H1 (cell line): ENCODE data around the gene AHRR. TPM values are rescaled to one million over a fixed set of nuclear protein-coding genes. Genes with fewer than 3 reads are reported as not detected.

Source experiments
- CBX8 ChIP-seq: fragments of 300-800, 300-1000 bp; sonication (generic); IDR thresholded peaks from 2 replicates; pipeline ENCODE4 v1.7.1; 2016; ENCODE audit warnings: low read depth, low read length, borderline replicate concordance
- KDM1A ChIP-seq: fragments of 200-600, 300-600 bp; sonication (generic); IDR thresholded peaks from 2 replicates; pipeline ENCODE4 v1.7.1; 2016; ENCODE audit warnings: mild to moderate bottlenecking, low read length, borderline replicate concordance
- POLR2AphosphoS5 ChIP-seq: IDR thresholded peaks from 2 replicates; pipeline ENCODE4 v1.6.1; 2011; ENCODE audit warnings: low read depth, low read length
- SP2 ChIP-seq: IDR thresholded peaks from 2 replicates; pipeline ENCODE4 v1.6.1; 2012; ENCODE audit warnings: mild to moderate bottlenecking, low read length, inconsistent platforms
- USF2 ChIP-seq: IDR thresholded peaks from 2 replicates; pipeline ENCODE4 v1.6.1; 2011; ENCODE audit warnings: low read length, improper control_type of control experiment
- polyA plus RNA-seq, 7 experiments: library from polyadenylated mRNA; depleted of rRNA in 3 of 7; stranded (reverse) in 5 of 7; unstranded in 2 of 7; fragments of >200 nt in 5 of 7; fragments of 200-250 nt in 2 of 7; gene quantifications; 1 replicate in 5 of 7; 2 replicates in 1 of 7; 4 replicates in 1 of 7; pipeline versions ENCODE4 v1.2.1 to v1.2.3, GENCODE V29; 2011 to 2013; ENCODE audit warnings: missing spikeins in 2 of 7, mixed read lengths in 2 of 7
- total RNA-seq: library from RNA; stranded (reverse); fragmentation: NEBNext Ultra II Directional; extraction: Animal tissue kit (Norgen Biotek cat#: 25700); gene quantifications from 2 replicates; pipeline ENCODE4 v1.2.1, GENCODE V29; 2021

The AHRR gene
- total and polyA plus RNA-seq, 2 of the 8 experiments (the other 6 are each of a cell fraction or from before 2014, with no cell fraction given) = 0.41 to 0.80 TPM

- TF ChIP-seq KDM1A (no peak), USF2 (no peak), POLR2AphosphoS5 (no peak), CBX8 (no peak), SP2 (no peak)
Measured at GRCh38 chr5:483434-484140, 162.1 kb downstream of the AHRR start (continued).
